ENCODE data around the gene SUMF1. TPM values are rescaled to one million over a fixed set of nuclear protein-coding genes. Genes with fewer than 3 reads are reported as not detected.

SUMF1 gene
- total RNA-seq, 6 experiments from 2014 or later = 15.9 to 32.4 (median 21.3) TPM

- no peak for TF ChIP-seq POLR2A (IDR thresholded peaks at IDR 0.05)
- TF ChIP-seq, protein P1, sequence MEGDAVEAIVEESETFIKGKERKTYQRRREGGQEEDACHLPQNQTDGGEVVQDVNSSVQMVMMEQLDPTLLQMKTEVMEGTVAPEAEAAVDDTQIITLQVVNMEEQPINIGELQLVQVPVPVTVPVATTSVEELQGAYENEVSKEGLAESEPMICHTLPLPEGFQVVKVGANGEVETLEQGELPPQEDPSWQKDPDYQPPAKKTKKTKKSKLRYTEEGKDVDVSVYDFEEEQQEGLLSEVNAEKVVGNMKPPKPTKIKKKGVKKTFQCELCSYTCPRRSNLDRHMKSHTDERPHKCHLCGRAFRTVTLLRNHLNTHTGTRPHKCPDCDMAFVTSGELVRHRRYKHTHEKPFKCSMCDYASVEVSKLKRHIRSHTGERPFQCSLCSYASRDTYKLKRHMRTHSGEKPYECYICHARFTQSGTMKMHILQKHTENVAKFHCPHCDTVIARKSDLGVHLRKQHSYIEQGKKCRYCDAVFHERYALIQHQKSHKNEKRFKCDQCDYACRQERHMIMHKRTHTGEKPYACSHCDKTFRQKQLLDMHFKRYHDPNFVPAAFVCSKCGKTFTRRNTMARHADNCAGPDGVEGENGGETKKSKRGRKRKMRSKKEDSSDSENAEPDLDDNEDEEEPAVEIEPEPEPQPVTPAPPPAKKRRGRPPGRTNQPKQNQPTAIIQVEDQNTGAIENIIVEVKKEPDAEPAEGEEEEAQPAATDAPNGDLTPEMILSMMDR (IDR thresholded peaks at IDR 0.05) = no peak
- no peaks in the 10 kb centered on the region for H3K27me3 ChIP-seq
- intact Hi-C loops (cut with DNase I) = no loop called here
- peaks cover 0 to 15% (median 3%) of the 10 kb centered on the region in 4 donors for H3K36me3 ChIP-seq
- H3K4me3 ChIP-seq = no peak overlapping the region
- no peak overlapping the region for H3K27ac ChIP-seq
- peaks cover 0 to 9% (median 0%) of the 10 kb centered on the region in 4 donors for H3K4me1 ChIP-seq
- no peak for ATAC-seq
- no peaks in the 10 kb centered on the region for H3K9me3 ChIP-seq
- no peak for DNase-seq
- 88% methylated on average over 1 of the region's 1 CpG for WGBS (ENCODE audit: insufficient coverage, low coverage, low lambda C conversion rate, missing lambda C conversion rate)
Measured at GRCh38 chr3:4411833-4412232, 55.2 kb downstream of the SUMF1 start.

GRCh38 chr3:4411236-4411635 is 55.8 kb downstream of the SUMF1 start:
- peaks cover 0 to 9% (median 3%) of the 10 kb centered on the region in 4 donors for H3K4me1 ChIP-seq
- ATAC-seq = no peak
- H3K4me3 ChIP-seq = no peak overlapping the region
- no peak for DNase-seq
- WGBS (ENCODE audit: insufficient coverage, low coverage, low lambda C conversion rate, missing lambda C conversion rate) = 100% methylated on average over 1 of the region's 1 CpG
- H3K27me3 ChIP-seq = no peaks in the 10 kb centered on the region
- intact Hi-C loops (cut with DNase I) = no loop called here
- H3K9me3 ChIP-seq = no peaks in the 10 kb centered on the region
- TF ChIP-seq, protein P1 (IDR thresholded peaks at IDR 0.05) = no peak
- no peak for TF ChIP-seq POLR2A (IDR thresholded peaks at IDR 0.05)
- H3K27ac ChIP-seq = no peak overlapping the region
- peaks cover 0 to 10% (median 3%) of the 10 kb centered on the region in 4 donors for H3K36me3 ChIP-seq

DNA sequence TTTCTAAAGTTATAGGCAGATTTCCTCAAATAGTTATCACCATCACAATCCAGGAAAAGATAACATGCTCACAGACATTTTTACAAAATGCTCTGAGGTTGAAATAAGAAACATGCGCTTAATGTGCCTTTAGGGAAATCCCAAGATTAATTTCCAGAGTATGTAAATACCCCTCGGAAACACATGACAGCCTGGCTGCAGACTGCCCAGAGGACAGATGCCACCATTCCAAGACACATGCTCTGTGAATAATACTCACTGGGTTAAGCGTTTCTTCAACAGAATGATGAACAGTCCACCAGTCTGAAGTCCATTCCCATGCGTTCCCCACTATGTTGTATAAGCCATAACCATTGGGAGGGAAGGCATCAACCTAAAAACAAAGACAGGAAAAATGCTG is 56.5 kb downstream of the SUMF1 start:
- Histone ChIP-seq H3K27ac (no peak overlapping the region), H3K4me1 (peaks cover 0 to 9% (median 3%) of the 10 kb centered on the region in 4 donors), H3K9me3 (no peaks in the 10 kb centered on the region), H3K27me3 (no peaks in the 10 kb centered on the region), H3K4me3 (no peak overlapping the region), H3K36me3 (peaks cover 0 to 6% (median 2%) of the 10 kb centered on the region in 4 donors)
- 93% methylated on average over 4 of the region's 4 CpGs for WGBS (ENCODE audit: insufficient coverage, low coverage, low lambda C conversion rate, missing lambda C conversion rate)
- ATAC-seq (no peak), DNase-seq (no peak)
- TF ChIP-seq POLR2A (IDR thresholded peaks at IDR 0.05) = no peak
- TF ChIP-seq, protein P1 (IDR thresholded peaks at IDR 0.05) = no peak
- intact Hi-C loops (cut with DNase I) = no loop called here

GRCh38 chr3:4409971-4410573 is 57.0 kb downstream of the SUMF1 start:
- Histone ChIP-seq H3K9me3 (no peaks in the 10 kb centered on the region), H3K27ac (no peak overlapping the region), H3K36me3 (peaks cover 0 to 6% (median 2%) of the 10 kb centered on the region in 4 donors), H3K4me1 (peaks cover 0 to 9% (median 3%) of the 10 kb centered on the region in 4 donors), H3K4me3 (no peak overlapping the region), H3K27me3 (no peaks in the 10 kb centered on the region)
- 56% methylated on average over 1 of the region's 1 CpG for WGBS (ENCODE audit: insufficient coverage, low coverage, low lambda C conversion rate, missing lambda C conversion rate)
- TF ChIP-seq, protein P1 (IDR thresholded peaks at IDR 0.05) = no peak
- no peak for TF ChIP-seq POLR2A (IDR thresholded peaks at IDR 0.05)
- no peak for DNase-seq
- intact Hi-C loops (cut with DNase I) = no loop called here
- ATAC-seq = no peak
